ENCODE measurements around the gene TMEM18.

TMEM18 gene

GRCh38 chr2:641872-642815, 35.1 kb downstream of the TMEM18 start:
- no peak overlapping the region for H3K9ac ChIP-seq
- no peaks in the 10 kb centered on the region for H3K79me2 ChIP-seq
- TF ChIP-seq, protein P1, sequence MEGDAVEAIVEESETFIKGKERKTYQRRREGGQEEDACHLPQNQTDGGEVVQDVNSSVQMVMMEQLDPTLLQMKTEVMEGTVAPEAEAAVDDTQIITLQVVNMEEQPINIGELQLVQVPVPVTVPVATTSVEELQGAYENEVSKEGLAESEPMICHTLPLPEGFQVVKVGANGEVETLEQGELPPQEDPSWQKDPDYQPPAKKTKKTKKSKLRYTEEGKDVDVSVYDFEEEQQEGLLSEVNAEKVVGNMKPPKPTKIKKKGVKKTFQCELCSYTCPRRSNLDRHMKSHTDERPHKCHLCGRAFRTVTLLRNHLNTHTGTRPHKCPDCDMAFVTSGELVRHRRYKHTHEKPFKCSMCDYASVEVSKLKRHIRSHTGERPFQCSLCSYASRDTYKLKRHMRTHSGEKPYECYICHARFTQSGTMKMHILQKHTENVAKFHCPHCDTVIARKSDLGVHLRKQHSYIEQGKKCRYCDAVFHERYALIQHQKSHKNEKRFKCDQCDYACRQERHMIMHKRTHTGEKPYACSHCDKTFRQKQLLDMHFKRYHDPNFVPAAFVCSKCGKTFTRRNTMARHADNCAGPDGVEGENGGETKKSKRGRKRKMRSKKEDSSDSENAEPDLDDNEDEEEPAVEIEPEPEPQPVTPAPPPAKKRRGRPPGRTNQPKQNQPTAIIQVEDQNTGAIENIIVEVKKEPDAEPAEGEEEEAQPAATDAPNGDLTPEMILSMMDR (IDR thresholded peaks at IDR 0.05): no peak
- H3K9me3 ChIP-seq (ENCODE audit: control insufficient read depth, low read length): no peaks in the 10 kb centered on the region
- no peak overlapping the region for H3K4me2 ChIP-seq (ENCODE audit: low read length)
- H3K4me3 ChIP-seq (ENCODE audit: low read depth, low read length): no peak overlapping the region
- no peak overlapping the region for H2AFZ ChIP-seq
- H3K36me3 ChIP-seq (ENCODE audit: control insufficient read depth, insufficient read depth, low read length): no peaks in the 10 kb centered on the region
- H3K27me3 ChIP-seq (ENCODE audit: control insufficient read depth, insufficient read depth, low read length): no peaks in the 10 kb centered on the region
- H3K4me1 ChIP-seq: no peaks in the 10 kb centered on the region
- H3K27ac ChIP-seq: no peak overlapping the region

GRCh38 chr2:641164-641871, 35.9 kb downstream of the TMEM18 start:
- Histone ChIP-seq H3K4me3 (ENCODE audit: low read depth, low read length) (no peak overlapping the region), H3K36me3 (ENCODE audit: control insufficient read depth, insufficient read depth, low read length) (no peaks in the 10 kb centered on the region), H3K79me2 (no peaks in the 10 kb centered on the region), H3K27me3 (ENCODE audit: control insufficient read depth, insufficient read depth, low read length) (no peaks in the 10 kb centered on the region), H3K4me2 (ENCODE audit: low read length) (no peak overlapping the region), H3K27ac (no peak overlapping the region), H3K4me1 (no peaks in the 10 kb centered on the region), H2AFZ (no peak overlapping the region), H3K9me3 (ENCODE audit: control insufficient read depth, low read length) (no peaks in the 10 kb centered on the region), H3K9ac (no peak overlapping the region)
- TF ChIP-seq, protein P1 (IDR thresholded peaks at IDR 0.05): no peak

DNA sequence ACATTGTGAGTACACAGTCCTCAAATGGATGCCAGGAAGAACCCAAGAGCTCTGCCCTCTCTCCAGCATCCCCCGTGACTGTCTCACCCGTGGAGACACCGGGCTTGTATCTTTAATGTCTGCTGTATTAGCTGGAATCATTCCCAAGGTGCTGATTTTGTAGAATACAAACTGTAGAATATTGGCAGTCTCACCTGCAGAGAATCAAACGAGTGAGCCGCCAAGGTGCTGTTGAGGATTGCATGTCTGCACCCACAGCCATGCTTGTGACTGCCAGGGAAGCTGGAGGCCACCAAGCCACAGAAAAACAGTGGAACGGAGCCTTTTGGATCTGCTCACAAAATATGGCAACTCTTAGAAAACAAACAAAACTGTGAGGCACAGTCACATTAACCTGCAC, 37.5 kb downstream of the TMEM18 start:
- TF ChIP-seq, protein P1 (IDR thresholded peaks at IDR 0.05): no peak
- Histone ChIP-seq H3K4me3 (ENCODE audit: low read depth, low read length) (no peak overlapping the region), H3K9ac (no peak overlapping the region), H2AFZ (no peak overlapping the region), H3K9me3 (ENCODE audit: control insufficient read depth, low read length) (no peaks in the 10 kb centered on the region), H3K27me3 (ENCODE audit: control insufficient read depth, insufficient read depth, low read length) (no peaks in the 10 kb centered on the region), H3K4me1 (no peaks in the 10 kb centered on the region), H3K4me2 (ENCODE audit: low read length) (no peak overlapping the region), H3K27ac (no peak overlapping the region), H3K36me3 (ENCODE audit: control insufficient read depth, insufficient read depth, low read length) (no peaks in the 10 kb centered on the region), H3K79me2 (no peaks in the 10 kb centered on the region)

GRCh38 chr2:637804-638203, 39.4 kb downstream of the TMEM18 start:
- no peaks in the 10 kb centered on the region for H3K79me2 ChIP-seq
- H3K27ac ChIP-seq: no peak overlapping the region
- H3K9ac ChIP-seq: no peak overlapping the region
- H3K9me3 ChIP-seq (ENCODE audit: control insufficient read depth, low read length): no peaks in the 10 kb centered on the region
- H3K4me3 ChIP-seq (ENCODE audit: low read depth, low read length): no peak overlapping the region
- TF ChIP-seq, protein P1 (IDR thresholded peaks at IDR 0.05): no peak
- no peak overlapping the region for H2AFZ ChIP-seq
- no peaks in the 10 kb centered on the region for H3K36me3 ChIP-seq (ENCODE audit: control insufficient read depth, insufficient read depth, low read length)
- no peaks in the 10 kb centered on the region for H3K4me1 ChIP-seq
- H3K27me3 ChIP-seq (ENCODE audit: control insufficient read depth, insufficient read depth, low read length): no peaks in the 10 kb centered on the region
- H3K4me2 ChIP-seq (ENCODE audit: low read length): no peak overlapping the region

Data from parathyroid adenoma (tissue), 2 donors.